GM21526 (cell line): Measurements from ENCODE around the gene RGN.
"Not testable (repeated sequence)": the region's sequence is repeated elsewhere in the genome, so short reads cannot be mapped to it uniquely, and the experiment has no call there.

Source experiments
- ATAC-seq: cut with Tn5 transposase; IDR thresholded peaks from one replicate; pipeline ENCODE4 v1.9.1; 2021; ENCODE audit warnings: moderate library complexity; ENCODE audit not compliant: unreplicated experiment, low FRiP score

The RGN gene

DNA sequence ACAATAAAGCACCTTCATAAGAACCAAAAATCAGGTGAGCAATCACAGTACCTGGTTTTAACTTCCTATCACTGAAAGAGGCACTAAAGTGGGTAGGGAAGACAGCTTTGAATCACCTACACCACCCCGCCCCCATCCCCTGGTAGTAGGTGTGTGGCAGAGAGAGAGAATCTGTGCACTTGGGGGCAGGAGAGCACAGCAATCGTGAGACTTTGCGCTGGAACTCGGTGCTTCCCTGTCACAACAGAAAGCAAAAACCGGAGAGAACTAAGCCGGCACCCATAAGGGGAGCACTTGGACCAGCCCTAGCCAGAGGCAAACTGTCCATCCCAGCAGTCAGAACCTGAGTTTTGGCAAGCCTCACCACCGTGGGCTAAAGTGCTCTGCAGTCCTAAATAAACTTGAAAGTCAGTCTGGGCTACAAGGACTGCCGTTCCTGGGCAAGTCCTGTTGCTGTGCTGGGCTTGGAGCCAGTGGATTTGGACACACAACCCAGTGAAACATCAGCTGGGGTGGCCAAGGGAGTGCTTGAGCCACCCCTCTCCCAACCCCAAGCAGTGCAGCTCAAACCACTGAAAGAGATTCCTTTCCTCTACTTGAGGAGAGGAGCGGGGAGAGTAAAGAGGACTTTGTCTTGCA is 34.2 kb downstream of the RGN start:
- no peak for ATAC-seq

GRCh38 chrX:47116551-47117110 is 38.4 kb downstream of the RGN start:
- ATAC-seq = not testable (repeated sequence)

- not testable (repeated sequence) for ATAC-seq
Measured at GRCh38 chrX:47124466-47124865, 46.2 kb downstream of the RGN start.

DNA sequence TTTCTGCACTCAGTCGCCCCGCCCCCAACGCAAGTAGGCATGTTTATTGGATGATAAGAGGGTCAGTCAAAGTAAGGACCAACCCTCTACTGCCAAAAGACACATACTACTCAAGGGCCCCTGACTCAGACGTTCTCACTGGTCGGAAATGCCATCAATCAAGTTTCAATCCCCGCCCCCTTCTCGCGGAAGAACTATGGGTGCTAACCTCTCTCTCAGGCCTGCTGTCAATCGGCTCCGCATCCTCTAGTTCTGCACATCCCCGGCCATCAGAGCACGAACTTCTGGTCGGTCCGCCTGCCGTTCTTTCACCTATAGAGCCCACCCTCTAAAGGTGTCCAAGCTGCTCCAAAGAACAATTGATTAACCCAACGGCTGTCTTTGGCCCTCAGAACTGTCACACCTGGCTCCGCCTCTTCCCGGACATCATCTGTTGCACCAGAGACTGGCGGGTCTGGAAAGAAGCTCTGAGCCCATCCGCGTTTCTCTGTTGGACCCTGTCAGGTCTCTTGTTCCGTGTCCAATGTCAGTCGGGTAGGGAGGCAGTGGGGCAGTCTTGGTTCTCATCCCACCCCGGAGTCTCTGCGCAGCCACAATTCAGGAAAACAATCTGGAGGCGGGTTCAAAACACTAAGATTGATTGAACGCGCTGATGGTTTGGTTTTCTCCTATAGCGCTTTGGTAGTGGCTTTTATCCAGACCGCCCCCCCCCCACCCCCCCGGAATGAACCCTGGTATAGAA is 51.1 kb downstream of the RGN start:
- ATAC-seq = peak; percentile 94

DNA sequence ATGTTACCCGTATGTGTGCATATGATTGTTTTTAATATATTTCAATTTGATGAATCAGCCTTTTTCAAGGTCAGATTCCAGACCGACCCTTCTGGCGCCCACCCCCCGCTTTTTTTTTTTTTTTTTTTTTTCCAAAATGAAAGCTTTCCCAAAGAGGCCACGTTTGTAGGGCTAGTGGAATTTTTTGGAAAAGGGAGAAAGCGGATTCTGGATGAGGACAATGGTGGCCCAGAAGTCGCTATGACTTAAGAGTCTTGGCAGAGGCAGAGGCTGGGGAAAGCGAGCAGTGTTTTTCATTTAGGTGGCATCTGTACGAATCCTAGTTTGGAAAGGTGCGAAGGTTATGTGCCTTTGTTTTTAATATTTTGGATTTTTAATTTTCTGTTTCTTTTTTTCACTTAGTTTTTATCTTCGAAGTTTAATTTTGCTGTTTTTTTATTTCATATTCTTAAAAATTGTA is 51.7 kb downstream of the RGN start:
- no peak for ATAC-seq

- no peak for ATAC-seq
Measured at GRCh38 chrX:47133493-47133892, 55.2 kb downstream of the RGN start.

- ATAC-seq = not testable (repeated sequence)
Measured at GRCh38 chrX:47135650-47136049, 57.4 kb downstream of the RGN start.

DNA sequence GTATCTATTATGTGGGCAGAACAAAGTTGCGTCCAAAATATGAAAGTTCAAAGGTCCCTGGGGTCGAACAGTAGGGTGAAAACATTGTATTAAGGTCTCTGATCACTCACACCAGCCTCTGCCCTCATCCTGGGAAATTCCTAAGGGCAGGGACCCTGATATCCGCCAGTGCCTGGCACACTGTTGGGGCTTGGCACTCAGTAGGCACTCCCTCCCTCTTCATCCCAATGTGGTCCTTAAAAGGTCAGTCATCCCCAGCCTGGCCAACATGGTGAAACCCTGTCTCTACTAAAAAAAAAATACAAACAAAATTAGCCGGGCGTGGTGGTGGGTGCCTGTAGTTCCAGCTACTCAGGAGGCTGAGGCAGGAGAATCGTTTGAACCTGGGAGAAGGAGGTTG is 59.9 kb downstream of the RGN start:
- ATAC-seq = no peak
